Endothelial cell of umbilical vein (primary cell): Measurements from ENCODE around the gene NCKAP5. TPM values are rescaled to one million over a fixed set of nuclear protein-coding genes. Genes with fewer than 3 reads are reported as not detected.

ENCODE experiments used
- BruUV-seq: library from RNA; stranded (reverse); fragments of 400-500 nt; replicated peaks from 2 replicates; lab custom pipeline; 2021; lab: Mats Ljungman, UMichigan
- CTCF ChIA-PET: fragments of 300-600, 350-600 bp; sonication (Branson Sonifier 250); formaldehyde crosslinking; loops from one replicate; lab custom pipeline; 2021; ENCODE audit warnings: antibody characterized with exemption, inconsistent platforms; lab: Charles Lee
- POLR2A ChIA-PET: fragments of 300-600, 350-600 bp; sonication (Branson Sonifier 250); formaldehyde crosslinking; loops from one replicate; lab custom pipeline; 2021; ENCODE audit warnings: antibody characterized with exemption, inconsistent platforms; lab: Charles Lee
- DNase-seq: peaks from one replicate; pipeline ENCODE4 v3.0.0-alpha.2; 2011; ENCODE audit warnings: low read depth, low spot score
- FAIRE-seq: peaks from 2 replicates; lab custom pipeline; 2011; peaks lifted over from hg19 to GRCh38; lab: Jason Lieb, UNC
- H2AFZ ChIP-seq: 2 replicates; pipeline ENCODE4 v1.6.0; 2012; ENCODE audit warnings: low read depth, low read length, control low read depth, inconsistent platforms
- H3K27ac ChIP-seq: 2 replicates; pipeline ENCODE4 v1.5.1; 2011; ENCODE audit warnings: low read depth, mild to moderate bottlenecking, control low read depth, low read length, moderate library complexity; ENCODE audit not compliant: insufficient read depth
- H3K27me3 ChIP-seq, 2 experiments: 2 replicates each; pipeline versions ENCODE4 v1.6.0 to v1.6.1; 2011; ENCODE audit warnings: low read length in 2 of 2, mixed read lengths in 1 of 2; ENCODE audit not compliant: control insufficient read depth in 2 of 2, insufficient read depth in 2 of 2
- H3K36me3 ChIP-seq, 2 experiments: 2 replicates in 1 of 2; 3 replicates in 1 of 2; pipeline ENCODE4 v1.5.1; 2011; ENCODE audit warnings: low read length in 2 of 2, mild to moderate bottlenecking in 1 of 2, moderate library complexity in 1 of 2; ENCODE audit not compliant: control insufficient read depth in 2 of 2, insufficient read depth in 2 of 2; ENCODE audit errors: extremely low read depth in 1 of 2
- H3K4me1 ChIP-seq: 3 replicates; pipeline ENCODE4 v1.5.1; 2011; ENCODE audit warnings: mild to moderate bottlenecking, low read length; ENCODE audit not compliant: control insufficient read depth, insufficient read depth; ENCODE audit errors: extremely low read depth
- H3K4me2 ChIP-seq: 2 replicates; pipeline ENCODE4 v1.6.1; 2011; ENCODE audit warnings: low read length, control low read depth, mixed read lengths; ENCODE audit not compliant: insufficient read depth
- H3K4me3 ChIP-seq, 3 experiments: fragments of 200-600 bp in 1 of 3; sonication (generic), shearing (Covaris generic) in 1 of 3; replicated peaks in 1 of 3; 2 replicates each; pipeline ENCODE4 v1.5.1; 2011 to 2016; ENCODE audit warnings: control low read depth in 3 of 3, low read length in 3 of 3, mild to moderate bottlenecking in 2 of 3, inconsistent platforms in 1 of 3, low read depth in 1 of 3, moderate library complexity in 1 of 3; ENCODE audit not compliant: insufficient read depth in 1 of 3
- H3K79me2 ChIP-seq: 2 replicates; pipeline ENCODE4 v1.6.0; 2012; ENCODE audit warnings: low read length, inconsistent platforms; ENCODE audit not compliant: control insufficient read depth, insufficient read depth
- H3K9ac ChIP-seq: replicated peaks from 2 replicates; pipeline ENCODE3; 2011; ENCODE audit warnings: low read length, control low read depth; ENCODE audit not compliant: insufficient read depth; ENCODE audit errors: extremely low read depth
- H3K9me1 ChIP-seq: replicated peaks from 3 replicates; pipeline ENCODE4 v1.6.0; 2011; ENCODE audit warnings: mild to moderate bottlenecking, low read length; ENCODE audit not compliant: control insufficient read depth, insufficient read depth; ENCODE audit errors: extremely low read depth
- H3K9me3 ChIP-seq: replicated peaks from 2 replicates; pipeline ENCODE4 v1.5.1; 2012; ENCODE audit warnings: low read length, inconsistent platforms; ENCODE audit not compliant: control insufficient read depth, insufficient read depth
- H4K20me1 ChIP-seq: replicated peaks from 2 replicates; pipeline ENCODE3; 2011; ENCODE audit warnings: mild to moderate bottlenecking, low read length; ENCODE audit not compliant: control insufficient read depth, insufficient read depth; ENCODE audit errors: extremely low read depth
- EZH2 ChIP-seq: IDR thresholded peaks from 2 replicates; pipeline ENCODE4 v1.6.1; 2012; ENCODE audit warnings: borderline replicate concordance, low read depth, mild to moderate bottlenecking, moderate library complexity, low read length, inconsistent platforms; ENCODE audit not compliant: severe bottlenecking
- MYC ChIP-seq: IDR thresholded peaks from one replicate; pipeline ENCODE4 v1.6.1; 2011; ENCODE audit warnings: mild to moderate bottlenecking, low read depth, low read length
- POLR2AphosphoS5 ChIP-seq: IDR thresholded peaks from 2 replicates; pipeline ENCODE4 v1.6.1; 2012; ENCODE audit warnings: low read depth, mild to moderate bottlenecking, control low read depth, low read length, moderate library complexity; ENCODE audit not compliant: insufficient read depth
- dilution Hi-C: fragments of 300-500 bp; cut with MboI; formaldehyde crosslinking; loops from one replicate; pipeline ENCODE4 v1.15.0; 2019; ENCODE audit warnings: low sequenced_read_pairs; ENCODE audit not compliant: extremely low pct_ligation_motif_present
- intact Hi-C: fragments of 100-400 bp; cut with micrococcal nuclease; formaldehyde crosslinking; loops from one replicate; pipeline ENCODE4 v1.10.0; 2022
- polyA plus RNA-seq, 4 experiments: library from polyadenylated mRNA; depleted of rRNA in 3 of 4; stranded (reverse) in 3 of 4; unstranded in 1 of 4; fragments of >200 nt; gene quantifications; 2 replicates each; pipeline versions ENCODE4 v1.2.1 to v1.2.3, GENCODE V29; 2011 to 2012; ENCODE audit warnings: missing spikeins in 1 of 4
- total RNA-seq: library from RNA; stranded (reverse); gene quantifications from 2 replicates; pipeline ENCODE4 v1.2.3, GENCODE V29; 2021

Gene NCKAP5
- total and polyA plus RNA-seq, 2 donors (not counting 3 experiments of a cell fraction or from before 2014, with no cell fraction given), result 0.47 to 3.3 TPM

- H3K27me3 ChIP-seq, result peaks cover 0 to 2% of the 10 kb centered on the region in 2 experiments
- intact Hi-C loops, result no loop called here
- no TSS peak for BruUV-seq
- CTCF ChIA-PET, result no interaction called here
- POLR2A ChIA-PET, result no interaction called here
- no peak overlapping the region for H3K4me3 ChIP-seq
- no peaks in the 10 kb centered on the region for H3K9me1 ChIP-seq
- FAIRE-seq, result no peak
- no peak overlapping the region for H3K4me2 ChIP-seq
- no peak for TF ChIP-seq MYC
- no peak for DNase-seq
- no peaks in the 10 kb centered on the region for H3K36me3 ChIP-seq
- no peak overlapping the region for H3K27ac ChIP-seq
- H3K9me3 ChIP-seq, result no peaks in the 10 kb centered on the region
- H2AFZ ChIP-seq, result no peak overlapping the region
- H3K9ac ChIP-seq, result no peak overlapping the region
- no peaks in the 10 kb centered on the region for H4K20me1 ChIP-seq
- dilution Hi-C loops, result no loop called here
- no peaks in the 10 kb centered on the region for H3K79me2 ChIP-seq
- H3K4me1 ChIP-seq, result no peaks in the 10 kb centered on the region
These were observed 79.1 kb downstream of the NCKAP5 start for GRCh38 chr2:133489146-133489545.

GRCh38 chr2:133486771-133487191 is 81.5 kb downstream of the NCKAP5 start:
- H3K9me3 ChIP-seq, result no peaks in the 10 kb centered on the region
- intact Hi-C loops, result no loop called here
- POLR2A ChIA-PET, result no interaction called here
- H3K4me2 ChIP-seq, result no peak overlapping the region
- no peak overlapping the region for H3K9ac ChIP-seq
- peak; percentile 25 for DNase-seq
- TF ChIP-seq EZH2 (no peak), POLR2AphosphoS5 (no peak)
- dilution Hi-C loops, result no loop called here
- peaks cover 0 to 2% of the 10 kb centered on the region in 2 experiments for H3K27me3 ChIP-seq
- CTCF ChIA-PET, result no interaction called here
- no peak overlapping the region for H3K27ac ChIP-seq
- no peaks in the 10 kb centered on the region for H3K9me1 ChIP-seq
- H2AFZ ChIP-seq, result no peak overlapping the region
- H3K4me3 ChIP-seq, result no peak overlapping the region
- no peaks in the 10 kb centered on the region for H3K36me3 ChIP-seq
- H4K20me1 ChIP-seq, result no peaks in the 10 kb centered on the region
- H3K79me2 ChIP-seq, result no peaks in the 10 kb centered on the region
- BruUV-seq, result no TSS peak
- H3K4me1 ChIP-seq, result no peaks in the 10 kb centered on the region
- no peak for FAIRE-seq
